Keratinocyte (primary cell): ENCODE measurements around the gene TCFL5. TPM values are rescaled to one million over a fixed set of nuclear protein-coding genes. Genes with fewer than 3 reads are reported as not detected.

Source experiments
- DNase-seq: peaks from one replicate; pipeline ENCODE4 v3.0.0-alpha.2; 2011; ENCODE audit warnings: low read depth, missing footprints, low spot score
- FAIRE-seq: peaks from 2 replicates; lab custom pipeline; 2011; peaks lifted over from hg19 to GRCh38; lab: Jason Lieb, UNC
- H2AFZ ChIP-seq: 2 replicates; pipeline ENCODE4 v1.6.0; 2012; ENCODE audit warnings: low read length, control low read depth, inconsistent platforms; ENCODE audit not compliant: control insufficient read depth
- H3K27ac ChIP-seq: 2 replicates; pipeline ENCODE4 v1.5.1; 2011; ENCODE audit warnings: low read length; ENCODE audit not compliant: control insufficient read depth, insufficient read depth
- H3K27me3 ChIP-seq: 3 replicates; pipeline ENCODE4 v1.6.0; 2011; ENCODE audit warnings: low read length; ENCODE audit not compliant: control insufficient read depth, insufficient read depth; ENCODE audit errors: extremely low read depth
- H3K36me3 ChIP-seq, 2 experiments: 2 replicates in 1 of 2; 3 replicates in 1 of 2; pipeline ENCODE4 v1.5.1; 2011; ENCODE audit warnings: low read length in 2 of 2, mild to moderate bottlenecking in 1 of 2; ENCODE audit not compliant: control insufficient read depth in 2 of 2, insufficient read depth in 2 of 2; ENCODE audit errors: extremely low read depth in 1 of 2
- H3K4me1 ChIP-seq: 3 replicates; pipeline ENCODE4 v1.5.1; 2011; ENCODE audit warnings: low read length; ENCODE audit not compliant: control insufficient read depth, insufficient read depth; ENCODE audit errors: extremely low read depth
- H3K4me2 ChIP-seq: 3 replicates; pipeline ENCODE4 v1.6.0; 2011; ENCODE audit warnings: low read depth, low read length; ENCODE audit not compliant: control insufficient read depth, insufficient read depth; ENCODE audit errors: extremely low read depth
- H3K4me3 ChIP-seq, 3 experiments: fragments of 200-600 bp in 1 of 3; sonication (generic) in 1 of 3; 2 replicates in 2 of 3; 3 replicates in 1 of 3; pipeline ENCODE4 v1.5.1; 2011 to 2016; ENCODE audit warnings: low read length in 3 of 3, mild to moderate bottlenecking in 3 of 3, control low read depth in 2 of 3, inconsistent platforms in 1 of 3, low read depth in 1 of 3, mixed read lengths in 1 of 3, mixed run types in 1 of 3, moderate library complexity in 1 of 3; ENCODE audit not compliant: control insufficient read depth in 2 of 3, insufficient read depth in 2 of 3; ENCODE audit errors: extremely low read depth in 1 of 3
- H3K79me2 ChIP-seq: 2 replicates; pipeline ENCODE4 v1.6.0; 2012; ENCODE audit warnings: low read length; ENCODE audit not compliant: control insufficient read depth, insufficient read depth
- H3K9ac ChIP-seq: 3 replicates; pipeline ENCODE4 v1.6.0; 2011; ENCODE audit warnings: low read length; ENCODE audit not compliant: control insufficient read depth, insufficient read depth; ENCODE audit errors: extremely low read depth
- H3K9me1 ChIP-seq: 3 replicates; pipeline ENCODE4 v1.6.0; 2011; ENCODE audit warnings: low read length; ENCODE audit not compliant: control insufficient read depth, insufficient read depth; ENCODE audit errors: extremely low read depth
- H3K9me3 ChIP-seq: 2 replicates; pipeline ENCODE4 v1.5.1; 2012; ENCODE audit warnings: low read depth, low read length; ENCODE audit not compliant: control insufficient read depth
- H4K20me1 ChIP-seq: 3 replicates; pipeline ENCODE4 v1.6.0; 2011; ENCODE audit warnings: low read length; ENCODE audit not compliant: control insufficient read depth, insufficient read depth; ENCODE audit errors: extremely low read depth
- CTCF ChIP-seq, 3 experiments: IDR thresholded peaks in 1 of 3; conservative IDR thresholded peaks in 1 of 3; optimal IDR thresholded peaks in 1 of 3; 2 replicates in 2 of 3; 3 replicates in 1 of 3; pipeline versions ENCODE3 to v1.5.1; 2011; ENCODE audit warnings: low read length in 3 of 3, mild to moderate bottlenecking in 3 of 3, moderate library complexity in 2 of 3, control low read depth in 1 of 3, inconsistent platforms in 1 of 3; ENCODE audit not compliant: insufficient read depth in 2 of 3; ENCODE audit errors: extremely low read depth in 1 of 3
- EZH2 ChIP-seq: IDR thresholded peaks from one replicate; pipeline ENCODE4 v1.6.1; 2012; ENCODE audit warnings: inconsistent platforms, mild to moderate bottlenecking, low read length, moderate library complexity
- dilution Hi-C: fragments of 300-500 bp; cut with MboI; formaldehyde crosslinking; loops from one replicate; pipeline ENCODE4 v1.7.0; 2020; ENCODE audit warnings: low sequenced_read_pairs; ENCODE audit not compliant: extremely low pct_ligation_motif_present
- polyA plus RNA-seq, 5 experiments: library from polyadenylated mRNA; depleted of rRNA in 3 of 5; stranded (reverse) in 3 of 5; stranded (forward) in 1 of 5; unstranded in 1 of 5; fragments of >200 nt; gene quantifications; 1 replicate in 1 of 5; 2 replicates in 3 of 5; 3 replicates in 1 of 5; pipeline versions ENCODE4 v1.2.1 to v1.2.3, GENCODE V29; 2011 to 2012; ENCODE audit warnings: missing spikeins in 2 of 5, low read depth in 1 of 5, low replicate concordance in 1 of 5

The TCFL5 gene
- polyA plus RNA-seq, 1 donor (not counting 4 experiments of a cell fraction or from before 2014, with no cell fraction given) = 14.6 TPM

- Histone ChIP-seq H3K27me3 (no peaks in the 10 kb centered on the region), H4K20me1 (no peaks in the 10 kb centered on the region), H3K79me2 (no peaks in the 10 kb centered on the region), H3K9ac (no peak overlapping the region), H3K27ac (no peak overlapping the region), H3K4me2 (no peak overlapping the region), H3K9me1 (no peaks in the 10 kb centered on the region), H2AFZ (no peak overlapping the region), H3K9me3 (no peaks in the 10 kb centered on the region), H3K36me3 (no peaks in the 10 kb centered on the region), H3K4me1 (peaks cover 11% of the 10 kb centered on the region), H3K4me3 (no peak overlapping the region)
- dilution Hi-C loops = no loop called here
- TF ChIP-seq EZH2 (no peak), CTCF (optimal IDR thresholded peaks at IDR 0.05 in 1 of 3, IDR thresholded peaks at IDR 0.05 in 1 of 3, conservative IDR thresholded peaks at IDR 0.05 in 1 of 3; ENCODE audit: extremely low read depth in 1 of 3, insufficient read depth in 2 of 3, low read length in 3 of 3) (no peak)
- FAIRE-seq (no peak), DNase-seq (no peak)
These were observed 35.5 kb downstream of the TCFL5 start for GRCh38 chr20:62825986-62826645.

GRCh38 chr20:62825333-62825985 is 36.2 kb downstream of the TCFL5 start:
- Histone ChIP-seq H3K4me3 (no peak overlapping the region), H3K36me3 (no peaks in the 10 kb centered on the region), H3K4me2 (no peak overlapping the region), H3K27me3 (no peaks in the 10 kb centered on the region), H3K9me3 (no peaks in the 10 kb centered on the region), H3K9me1 (no peaks in the 10 kb centered on the region), H3K9ac (no peak overlapping the region), H3K79me2 (no peaks in the 10 kb centered on the region), H4K20me1 (no peaks in the 10 kb centered on the region), H2AFZ (no peak overlapping the region), H3K27ac (no peak overlapping the region), H3K4me1 (peaks cover 8% of the 10 kb centered on the region)
- TF ChIP-seq CTCF (optimal IDR thresholded peaks at IDR 0.05 in 1 of 3, IDR thresholded peaks at IDR 0.05 in 1 of 3, conservative IDR thresholded peaks at IDR 0.05 in 1 of 3; ENCODE audit: extremely low read depth in 1 of 3, insufficient read depth in 2 of 3, low read length in 3 of 3) (no peak), EZH2 (no peak)
- dilution Hi-C loops = no loop called here
- FAIRE-seq (no peak), DNase-seq (no peak)
